Stomach smooth muscle (tissue), 2 donors: ENCODE results near the gene SWI5.

ENCODE experiments used
- H3K27ac ChIP-seq: one replicate; pipeline ENCODE4 v1.7.0; 2013; ENCODE audit warnings: mild to moderate bottlenecking, low read length, inconsistent platforms
- H3K27me3 ChIP-seq, 2 donors: one replicate each; pipeline ENCODE4 v1.7.0; 2013; ENCODE audit warnings: low read length in 2 of 2; ENCODE audit not compliant: insufficient read depth in 2 of 2, control insufficient read depth in 1 of 2
- H3K36me3 ChIP-seq, 2 donors: one replicate each; pipeline ENCODE4 v1.7.0; 2013; ENCODE audit warnings: low read length in 2 of 2; ENCODE audit not compliant: control insufficient read depth in 2 of 2, insufficient read depth in 2 of 2
- H3K4me1 ChIP-seq: one replicate; pipeline ENCODE4 v1.7.0; 2013; ENCODE audit warnings: low read length; ENCODE audit not compliant: control insufficient read depth, insufficient read depth
- H3K4me3 ChIP-seq, 2 donors: one replicate each; pipeline ENCODE4 v1.7.0; 2013; ENCODE audit warnings: low read length in 2 of 2
- H3K9ac ChIP-seq, 2 donors: one replicate each; pipeline ENCODE4 v1.7.0; 2013; ENCODE audit warnings: low read length in 2 of 2, mild to moderate bottlenecking in 1 of 2
- H3K9me3 ChIP-seq, 2 donors: one replicate each; pipeline ENCODE4 v1.7.0; 2013; ENCODE audit warnings: low read length in 2 of 2; ENCODE audit not compliant: control insufficient read depth in 2 of 2
- donor health status: healthy.
- donor health status: Pancreatic carcinoma.

SWI5 gene

DNA sequence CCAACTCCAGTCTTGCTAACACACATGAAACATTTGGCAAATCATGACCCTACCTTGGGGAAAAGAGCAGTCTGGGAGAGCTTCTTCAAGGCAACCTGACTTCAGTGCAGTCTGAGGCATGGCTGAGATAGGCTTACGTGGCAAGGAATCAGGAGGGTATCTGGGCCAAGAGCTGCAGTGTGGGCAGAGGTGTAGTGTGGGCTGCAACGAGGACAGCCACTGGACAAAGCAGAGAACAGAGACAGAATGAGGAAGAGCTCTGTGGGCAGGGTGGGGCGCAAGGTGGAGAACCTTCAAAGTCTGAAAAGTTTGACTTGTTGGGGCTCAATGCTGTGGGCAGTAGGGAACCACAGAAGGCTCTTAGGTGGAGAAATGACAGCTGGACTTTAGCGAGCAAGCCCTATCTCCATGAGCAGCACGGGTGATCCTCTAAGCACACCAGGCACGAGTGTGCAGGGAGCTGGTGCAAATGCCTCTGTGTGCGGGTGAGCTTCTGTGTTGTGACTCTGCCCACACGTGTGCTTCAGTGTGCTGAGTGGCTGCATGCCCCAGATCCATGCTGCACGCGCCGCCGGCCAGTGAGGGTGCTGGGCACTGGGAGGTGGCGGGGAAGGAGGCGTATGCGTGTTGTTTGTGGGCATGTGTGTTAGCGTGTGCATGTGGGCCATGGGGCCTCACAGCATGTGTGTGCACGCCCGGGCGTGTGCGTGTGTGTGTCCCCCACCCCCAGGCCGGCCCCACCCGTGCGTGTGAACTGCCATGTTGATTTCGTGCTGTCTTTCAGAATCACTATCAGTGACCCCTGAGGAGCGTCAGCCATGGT, 23.5 kb upstream of the SWI5 start:
- no peak overlapping the region for H3K4me3 ChIP-seq
- no peak overlapping the region for H3K9ac ChIP-seq
- H3K27ac ChIP-seq: no peak overlapping the region
- H3K9me3 ChIP-seq: no peaks in the 10 kb centered on the region
- H3K36me3 ChIP-seq: peaks cover 4% of the 10 kb centered on the region in 2 donors
- H3K27me3 ChIP-seq: peaks cover 10 to 13% of the 10 kb centered on the region in 2 donors
- peaks cover 13% of the 10 kb centered on the region for H3K4me1 ChIP-seq

DNA sequence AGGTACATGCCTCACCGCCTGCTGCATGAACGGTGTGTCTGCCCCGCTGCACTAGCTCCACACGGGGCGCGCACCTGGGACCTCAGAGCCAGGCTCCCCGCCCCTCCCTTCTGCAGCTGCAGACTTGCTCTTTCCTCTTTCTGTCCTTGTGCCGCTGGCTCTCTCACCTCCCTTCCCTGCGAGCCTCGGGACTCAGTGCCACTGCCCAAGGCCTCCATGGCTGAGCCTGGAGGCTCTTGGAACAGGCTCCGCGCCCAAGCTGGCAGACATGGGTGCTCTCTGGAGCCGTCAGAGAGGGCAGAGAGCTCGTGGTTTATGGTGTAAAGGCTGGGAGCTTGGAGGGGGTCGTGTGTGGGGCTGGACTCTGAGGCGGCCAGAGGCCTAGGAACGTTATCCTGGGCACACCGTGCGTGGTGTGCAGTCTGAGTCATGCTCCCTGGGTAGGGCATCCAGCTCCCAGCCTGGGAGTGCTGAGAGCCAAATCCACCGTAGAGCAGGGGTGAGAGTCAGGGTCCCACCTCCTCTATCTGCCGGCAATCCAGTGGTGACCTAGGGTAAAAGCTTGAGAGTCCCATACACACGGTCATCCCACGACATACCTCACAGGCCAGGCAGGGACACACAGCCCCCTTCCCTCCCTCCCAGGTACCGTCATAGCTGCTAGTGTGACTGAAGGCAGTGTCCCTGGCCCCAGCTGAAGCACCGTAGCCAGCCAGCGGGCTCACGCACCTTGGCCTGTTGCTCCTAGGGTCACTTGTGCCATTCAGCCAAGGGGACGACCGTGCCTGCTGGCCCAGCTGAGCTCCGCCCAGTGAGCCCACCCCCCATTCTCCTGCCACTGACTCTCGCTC, 22.7 kb upstream of the SWI5 start:
- peaks cover 10 to 12% of the 10 kb centered on the region in 2 donors for H3K36me3 ChIP-seq
- no peak overlapping the region for H3K4me3 ChIP-seq
- H3K9ac ChIP-seq: no peak overlapping the region
- H3K4me1 ChIP-seq: peaks cover 13% of the 10 kb centered on the region
- H3K9me3 ChIP-seq: no peaks in the 10 kb centered on the region
- H3K27me3 ChIP-seq: peaks cover 10 to 13% of the 10 kb centered on the region in 2 donors
- no peak overlapping the region for H3K27ac ChIP-seq

DNA sequence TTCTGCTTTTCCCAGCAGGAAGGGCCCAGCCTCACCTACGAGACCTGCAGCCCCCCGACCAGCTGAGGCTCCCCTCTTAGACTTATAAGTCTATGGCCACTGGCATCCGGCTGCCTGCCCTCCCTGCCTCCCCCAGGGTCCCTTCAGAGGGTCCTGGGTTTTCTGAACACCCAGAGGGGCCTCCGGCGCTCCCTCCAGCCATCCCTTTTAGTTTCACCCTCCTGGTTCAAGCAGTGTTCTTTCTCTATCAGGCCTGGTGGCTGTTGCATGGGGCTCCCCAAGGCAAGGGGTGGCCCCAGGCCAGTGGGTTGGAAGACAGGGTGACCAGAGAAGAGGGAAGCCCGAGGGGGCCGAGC, 22.1 kb upstream of the SWI5 start:
- Histone ChIP-seq H3K9ac (no peak overlapping the region), H3K27me3 (peaks cover 10 to 13% of the 10 kb centered on the region in 2 donors), H3K27ac (no peak overlapping the region), H3K4me3 (no peak overlapping the region), H3K9me3 (no peaks in the 10 kb centered on the region), H3K36me3 (peaks cover 12 to 16% of the 10 kb centered on the region in 2 donors), H3K4me1 (peaks cover 13% of the 10 kb centered on the region)

DNA sequence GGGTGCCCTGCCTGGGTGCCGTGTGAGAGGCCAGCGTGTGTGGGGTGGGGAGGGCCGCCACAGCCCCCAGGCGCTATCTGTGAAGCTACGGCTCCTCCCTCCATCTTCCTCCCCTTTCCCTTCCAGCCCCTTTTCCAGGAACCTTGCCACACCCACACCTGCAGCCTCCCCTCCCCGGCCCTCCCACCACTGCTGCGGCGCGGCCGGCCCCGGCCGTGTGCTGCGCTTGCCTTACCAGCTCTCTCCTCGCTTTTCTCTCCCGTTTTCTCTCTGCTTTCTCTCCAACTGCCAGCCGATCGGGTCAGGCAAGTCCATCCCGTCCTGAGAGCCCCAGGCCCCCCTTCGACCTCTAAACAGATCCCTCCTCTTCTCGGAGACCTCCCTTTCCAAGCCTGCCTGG, 21.7 kb upstream of the SWI5 start:
- Histone ChIP-seq H3K36me3 (peaks cover 14 to 20% of the 10 kb centered on the region in 2 donors), H3K4me3 (no peak overlapping the region), H3K4me1 (peaks cover 13% of the 10 kb centered on the region), H3K27ac (no peak overlapping the region), H3K9ac (no peak overlapping the region), H3K9me3 (no peaks in the 10 kb centered on the region), H3K27me3 (peaks cover 10 to 13% of the 10 kb centered on the region in 2 donors)

DNA sequence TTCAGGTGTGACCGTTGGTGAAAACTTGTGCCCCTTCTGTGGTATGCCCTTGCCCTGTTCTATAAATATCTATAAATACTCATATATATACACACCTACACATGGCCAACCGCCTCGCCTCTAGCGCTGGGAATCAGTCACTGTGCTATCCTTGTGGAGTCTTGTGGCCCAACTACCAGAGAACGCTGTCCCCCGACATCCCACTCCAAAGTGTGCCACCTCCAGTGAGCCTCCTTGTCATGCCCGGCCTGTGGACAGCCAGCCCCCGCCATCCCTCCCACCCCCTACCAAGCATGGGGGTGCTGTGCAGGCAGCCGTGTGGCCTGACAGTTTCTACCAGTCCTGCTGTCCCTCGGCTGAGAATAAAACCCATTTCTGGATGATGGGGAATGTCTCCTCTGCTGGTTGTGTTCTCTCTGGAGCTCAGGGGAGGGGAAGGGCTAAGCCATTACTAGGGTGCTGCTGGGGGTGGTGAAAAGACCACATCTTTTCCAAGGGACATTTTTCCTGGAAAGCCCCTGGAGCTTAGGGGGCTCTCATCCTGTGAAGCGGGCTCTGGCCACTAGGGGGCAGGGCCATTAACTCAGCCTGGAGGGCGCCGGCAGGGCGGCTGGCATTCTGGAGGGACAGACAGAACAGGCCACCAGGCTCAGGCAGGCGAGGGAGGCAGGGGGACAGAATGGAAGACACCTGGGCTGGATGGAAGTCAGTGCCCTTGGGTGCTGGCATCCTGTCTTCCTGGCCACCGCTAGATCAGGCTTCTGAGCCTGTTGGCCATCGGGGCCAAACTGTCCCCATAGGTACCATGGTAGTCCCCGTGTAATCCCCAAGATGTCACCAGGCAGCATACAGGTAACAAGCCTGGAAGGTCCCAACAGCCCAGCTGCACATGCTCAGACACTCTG, 21.0 kb upstream of the SWI5 start:
- peaks cover 10% of the 10 kb centered on the region for H3K4me1 ChIP-seq
- no peak overlapping the region for H3K4me3 ChIP-seq
- no peak overlapping the region for H3K9ac ChIP-seq
- H3K27ac ChIP-seq: no peak overlapping the region
- no peaks in the 10 kb centered on the region for H3K9me3 ChIP-seq
- peaks cover 10 to 13% of the 10 kb centered on the region in 2 donors for H3K27me3 ChIP-seq
- peaks cover 21 to 27% of the 10 kb centered on the region in 2 donors for H3K36me3 ChIP-seq

DNA sequence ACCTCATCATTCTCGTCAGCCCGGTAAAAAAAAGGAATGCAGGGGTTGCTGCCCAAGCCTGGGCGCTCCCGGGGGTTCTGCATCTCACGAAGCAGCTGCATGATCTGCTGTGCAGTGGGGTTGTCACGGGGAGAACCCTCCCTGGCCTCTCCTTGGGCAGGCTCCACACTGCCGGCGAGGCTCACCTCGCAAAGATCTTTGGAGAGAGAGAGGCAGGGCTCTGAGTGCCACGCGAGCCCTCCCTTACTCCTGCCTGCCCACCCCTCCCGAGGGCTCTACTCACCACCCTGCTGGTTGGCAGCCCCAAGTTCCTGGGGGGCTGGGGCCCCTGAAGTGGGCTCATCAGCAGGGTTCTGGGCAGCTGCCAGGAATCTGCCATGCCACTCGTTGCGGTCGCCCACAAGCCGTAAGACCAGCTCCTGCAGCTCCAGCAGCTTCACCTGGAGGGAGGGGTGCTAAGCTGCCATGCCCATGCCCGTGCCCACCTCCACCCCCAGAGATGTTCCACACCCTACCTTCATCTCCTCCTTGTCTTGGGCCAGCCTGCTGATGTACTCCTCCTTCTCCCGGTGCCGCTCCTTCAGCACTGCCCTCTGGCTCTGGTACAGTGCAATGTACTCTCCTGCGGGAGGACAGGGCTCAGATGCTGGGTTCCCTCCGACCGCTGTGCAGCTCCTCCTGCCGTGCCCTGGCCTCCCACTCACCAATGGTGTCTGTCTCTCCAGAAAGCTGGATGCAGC, 18.8 kb upstream of the SWI5 start:
- no peak overlapping the region for H3K9ac ChIP-seq
- no peaks in the 10 kb centered on the region for H3K4me1 ChIP-seq
- no peak overlapping the region for H3K4me3 ChIP-seq
- H3K27ac ChIP-seq: no peak overlapping the region
- no peaks in the 10 kb centered on the region for H3K9me3 ChIP-seq
- no peaks in the 10 kb centered on the region for H3K27me3 ChIP-seq
- peaks cover 35 to 42% of the 10 kb centered on the region in 2 donors for H3K36me3 ChIP-seq

DNA sequence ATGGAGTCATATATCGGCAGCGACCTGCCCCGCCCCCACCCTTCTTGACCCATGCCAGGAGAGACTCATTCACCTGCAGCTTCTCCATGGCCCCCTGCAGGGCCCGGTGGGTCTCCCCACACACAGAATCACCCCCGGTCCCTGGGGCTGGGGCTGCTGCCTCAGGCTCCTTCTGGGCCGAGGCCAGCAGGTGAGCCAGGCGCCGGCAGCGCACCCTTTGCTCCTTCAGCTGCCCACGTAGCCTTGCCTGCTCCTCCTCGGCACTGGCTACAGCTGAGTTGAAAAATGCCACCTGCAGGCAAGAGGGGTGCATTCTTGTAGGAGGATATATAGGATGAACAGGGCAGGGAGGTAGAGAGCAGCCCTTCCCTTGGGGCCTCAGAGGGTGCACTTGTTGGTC, 18.2 kb upstream of the SWI5 start:
- Histone ChIP-seq H3K4me1 (no peaks in the 10 kb centered on the region), H3K9ac (no peak overlapping the region), H3K9me3 (no peaks in the 10 kb centered on the region), H3K36me3 (peaks cover 41 to 48% of the 10 kb centered on the region in 2 donors), H3K4me3 (no peak overlapping the region), H3K27me3 (no peaks in the 10 kb centered on the region), H3K27ac (no peak overlapping the region)

DNA sequence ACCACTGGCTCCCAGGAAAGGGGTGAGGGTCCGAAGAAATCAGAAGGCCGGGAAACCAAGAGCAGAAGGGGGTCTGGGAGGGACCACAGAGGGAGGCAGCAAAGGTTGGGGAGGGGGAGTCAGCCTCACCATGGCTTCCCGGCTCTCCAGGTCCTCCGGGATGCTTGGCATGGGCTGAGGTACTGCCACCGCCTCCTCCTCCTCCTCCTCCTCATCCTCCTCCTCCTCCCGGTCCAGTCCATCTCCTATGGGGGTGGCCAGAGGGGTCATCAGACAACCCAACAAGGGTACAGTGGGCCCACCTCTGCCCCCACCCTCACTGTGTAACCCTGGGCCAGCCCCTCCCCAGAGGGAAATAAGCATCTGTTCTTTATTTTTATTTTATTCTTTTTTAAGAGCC, 17.8 kb upstream of the SWI5 start:
- Histone ChIP-seq H3K36me3 (peaks cover 45 to 51% of the 10 kb centered on the region in 2 donors), H3K9ac (no peak overlapping the region), H3K27me3 (no peaks in the 10 kb centered on the region), H3K4me1 (no peaks in the 10 kb centered on the region), H3K27ac (no peak overlapping the region), H3K9me3 (no peaks in the 10 kb centered on the region), H3K4me3 (no peak overlapping the region)

DNA sequence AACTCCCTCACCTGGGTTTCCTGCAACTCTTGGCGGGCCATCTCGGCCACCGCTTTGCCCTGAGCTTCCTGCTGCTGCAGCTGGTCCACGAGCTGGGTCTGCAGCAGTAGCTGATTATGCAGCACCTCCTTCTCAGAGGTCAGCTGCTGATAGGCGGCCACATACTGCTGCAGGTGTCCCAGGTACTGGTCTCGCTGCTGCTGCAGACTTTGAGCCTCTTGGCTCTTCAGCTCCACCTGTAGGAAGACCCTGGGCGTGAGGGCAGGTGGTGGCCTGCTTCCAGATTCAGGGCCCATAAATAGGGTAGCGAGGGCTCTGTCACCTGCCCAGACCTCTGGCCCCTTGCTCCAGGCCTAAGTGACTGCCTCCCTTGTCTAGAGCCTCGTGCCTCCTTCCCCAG, 16.9 kb upstream of the SWI5 start:
- Histone ChIP-seq H3K36me3 (peaks cover 45 to 51% of the 10 kb centered on the region in 2 donors), H3K9ac (no peak overlapping the region), H3K9me3 (no peaks in the 10 kb centered on the region), H3K27me3 (no peaks in the 10 kb centered on the region), H3K4me3 (no peak overlapping the region), H3K4me1 (no peaks in the 10 kb centered on the region), H3K27ac (no peak overlapping the region)

DNA sequence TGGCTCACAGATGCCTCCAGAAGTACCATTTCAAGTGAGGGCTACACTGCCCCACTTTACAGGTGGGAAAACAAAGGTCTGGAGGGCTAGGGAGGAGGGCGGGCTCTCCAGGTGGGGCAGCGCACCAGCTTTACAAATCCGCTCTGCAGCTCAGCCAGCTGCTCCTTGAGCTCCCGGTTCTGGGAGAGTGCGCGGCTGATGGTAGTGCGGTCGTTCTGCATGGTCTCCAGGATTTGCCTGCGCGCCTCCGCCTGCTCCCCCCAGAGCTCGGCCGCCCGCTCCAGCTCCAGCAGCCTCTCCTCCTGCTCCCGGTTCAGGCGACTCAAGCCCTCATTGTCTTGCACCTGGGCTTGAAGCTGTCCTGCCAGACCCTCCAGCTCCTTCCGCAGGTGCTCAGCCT, 15.7 kb upstream of the SWI5 start:
- Histone ChIP-seq H3K4me1 (no peaks in the 10 kb centered on the region), H3K27ac (no peak overlapping the region), H3K9me3 (no peaks in the 10 kb centered on the region), H3K27me3 (no peaks in the 10 kb centered on the region), H3K36me3 (peaks cover 49 to 56% of the 10 kb centered on the region in 2 donors), H3K4me3 (no peak overlapping the region), H3K9ac (no peak overlapping the region)
